IgD-negative memory B cell (primary cell): ENCODE data around the gene SMOC2. TPM values are rescaled to one million over a fixed set of nuclear protein-coding genes. Genes with fewer than 3 reads are reported as not detected.

Experiments used
- H3K27ac Mint-ChIP-seq, 3 donors: one replicate each; pipeline ENCODE4 v1.8.0; 2020 to 2022; ENCODE audit warnings: mild to moderate bottlenecking in 3 of 3, mixed read lengths in 3 of 3, moderate library complexity in 1 of 3
- H3K27me3 Mint-ChIP-seq: one replicate; pipeline ENCODE4 v1.8.0; 2021; ENCODE audit warnings: mixed read lengths
- H3K36me3 Mint-ChIP-seq: one replicate; pipeline ENCODE4 v1.8.0; 2020; ENCODE audit warnings: mild to moderate bottlenecking, mixed read lengths
- H3K4me1 Mint-ChIP-seq, 3 donors: one replicate each; pipeline ENCODE4 v1.8.0; 2020 to 2022; ENCODE audit warnings: mixed read lengths in 3 of 3, mild to moderate bottlenecking in 1 of 3
- H3K4me3 Mint-ChIP-seq, 4 donors: one replicate each; pipeline ENCODE4 v1.8.0; 2020 to 2022; ENCODE audit warnings: mild to moderate bottlenecking in 4 of 4, mixed read lengths in 4 of 4, moderate library complexity in 3 of 4
- H3K9me3 Mint-ChIP-seq, 3 donors: one replicate each; pipeline ENCODE4 v1.8.0; 2020 to 2021; ENCODE audit warnings: mixed read lengths in 3 of 3, mild to moderate bottlenecking in 1 of 3
- polyA plus RNA-seq: library from polyadenylated mRNA; unstranded; fragments of 300-500 nt; fragmentation: Illumina TruSeq; gene quantifications from one replicate; pipeline ENCODE4 v1.2.3, GENCODE V29; 2021

The SMOC2 gene
- polyA plus RNA-seq, 1 donor from 2014 or later, result not detected

DNA sequence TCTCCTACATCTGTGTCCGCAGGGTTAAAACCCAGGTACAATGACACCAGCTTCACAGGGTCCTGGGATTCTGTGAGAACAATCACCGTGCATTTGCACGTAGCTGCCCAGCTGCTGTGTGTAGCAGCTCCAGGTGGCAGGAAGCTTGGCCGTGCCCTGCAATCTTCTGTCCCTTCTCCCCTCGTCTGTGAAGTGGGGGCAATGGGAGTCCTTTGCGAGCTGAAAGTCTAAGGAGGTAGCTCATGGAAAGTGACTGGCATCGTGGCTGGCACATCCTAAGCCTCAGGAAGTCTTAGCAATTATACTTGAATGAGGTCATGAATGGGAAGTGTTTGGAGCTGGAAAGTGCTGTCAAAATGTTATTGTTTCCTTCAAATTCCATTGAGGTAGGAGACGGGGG, 137.1 kb downstream of the SMOC2 start:
- Mint-ChIP-seq H3K27ac (no peak overlapping the region), H3K27me3 (no peaks in the 10 kb centered on the region), H3K9me3 (peaks cover 0 to 4% (median 0%) of the 10 kb centered on the region in 3 donors), H3K4me1 (no peaks in the 10 kb centered on the region), H3K4me3 (no peak overlapping the region), H3K36me3 (no peaks in the 10 kb centered on the region)

DNA sequence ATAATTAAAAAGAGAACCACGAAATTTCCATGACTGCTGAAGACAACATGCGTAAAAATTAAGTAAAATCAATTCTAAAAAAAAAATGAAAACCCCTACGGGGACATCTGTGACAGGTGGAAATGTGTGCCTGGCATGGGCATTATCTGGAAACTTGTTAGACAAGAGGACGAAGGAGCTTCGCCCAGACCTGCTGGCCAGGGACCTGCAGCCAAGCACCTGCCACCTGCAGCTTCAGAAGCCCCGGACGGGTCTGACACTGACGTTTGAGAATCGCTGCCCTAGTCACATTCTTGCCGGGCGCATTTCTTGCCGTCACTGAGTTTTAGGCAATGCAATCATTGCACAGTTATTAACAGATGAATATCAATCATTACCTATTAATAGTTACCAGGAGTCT, 140.3 kb downstream of the SMOC2 start:
- H3K27me3 Mint-ChIP-seq, result peaks cover 1% of the 10 kb centered on the region
- no peak overlapping the region for H3K4me3 Mint-ChIP-seq
- peaks cover 0 to 4% (median 0%) of the 10 kb centered on the region in 3 donors for H3K9me3 Mint-ChIP-seq
- no peak overlapping the region for H3K27ac Mint-ChIP-seq
- H3K36me3 Mint-ChIP-seq, result no peaks in the 10 kb centered on the region
- no peaks in the 10 kb centered on the region for H3K4me1 Mint-ChIP-seq

DNA sequence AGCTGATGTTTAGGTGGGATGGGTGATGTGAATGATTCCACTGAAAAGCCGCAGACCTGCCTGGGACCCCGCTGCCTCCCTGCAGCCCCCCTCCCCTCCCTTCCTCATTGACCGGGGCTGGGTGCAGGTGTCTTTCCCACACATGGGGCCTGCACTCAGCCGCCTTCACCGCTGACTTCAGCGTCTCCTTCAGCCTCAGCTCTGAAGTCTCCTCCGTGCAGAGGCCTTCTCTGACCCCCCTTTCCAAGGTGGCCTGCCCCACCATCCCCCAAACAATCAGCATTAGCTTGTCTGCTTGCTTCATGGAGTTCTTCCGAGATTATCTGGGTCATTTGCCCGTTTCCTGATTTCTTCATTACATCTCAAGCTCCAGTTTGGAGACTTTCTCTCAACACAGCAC, 140.7 kb downstream of the SMOC2 start:
- Mint-ChIP-seq H3K36me3 (no peaks in the 10 kb centered on the region), H3K4me1 (no peaks in the 10 kb centered on the region), H3K4me3 (no peak overlapping the region), H3K27me3 (peaks cover 1% of the 10 kb centered on the region), H3K27ac (no peak overlapping the region), H3K9me3 (peaks cover 0 to 4% (median 0%) of the 10 kb centered on the region in 3 donors)

DNA sequence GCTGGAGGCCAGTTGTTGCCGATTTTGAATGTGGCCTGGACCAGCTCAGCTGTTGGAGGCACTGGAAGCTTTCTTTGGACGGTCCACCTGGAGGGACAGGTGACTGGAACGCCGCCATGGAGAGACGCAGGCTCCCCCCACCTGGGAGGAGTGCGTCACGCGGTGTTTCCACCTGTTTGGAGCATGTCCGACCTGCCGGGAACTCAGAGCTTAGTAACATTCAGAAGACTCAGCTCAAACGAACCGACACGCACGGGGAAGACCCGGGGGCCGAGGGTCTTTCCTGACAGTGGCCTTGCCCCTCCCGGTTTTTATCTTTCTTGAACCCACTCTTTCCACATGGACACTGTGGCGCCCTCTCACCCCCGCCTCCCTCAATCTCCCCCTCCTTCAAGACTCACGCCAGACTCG, 141.6 kb downstream of the SMOC2 start:
- H3K36me3 Mint-ChIP-seq, result no peaks in the 10 kb centered on the region
- no peak overlapping the region for H3K4me3 Mint-ChIP-seq
- peaks cover 1% of the 10 kb centered on the region for H3K27me3 Mint-ChIP-seq
- H3K9me3 Mint-ChIP-seq, result peaks cover 0 to 2% (median 0%) of the 10 kb centered on the region in 3 donors
- no peaks in the 10 kb centered on the region for H3K4me1 Mint-ChIP-seq
- no peak overlapping the region for H3K27ac Mint-ChIP-seq

DNA sequence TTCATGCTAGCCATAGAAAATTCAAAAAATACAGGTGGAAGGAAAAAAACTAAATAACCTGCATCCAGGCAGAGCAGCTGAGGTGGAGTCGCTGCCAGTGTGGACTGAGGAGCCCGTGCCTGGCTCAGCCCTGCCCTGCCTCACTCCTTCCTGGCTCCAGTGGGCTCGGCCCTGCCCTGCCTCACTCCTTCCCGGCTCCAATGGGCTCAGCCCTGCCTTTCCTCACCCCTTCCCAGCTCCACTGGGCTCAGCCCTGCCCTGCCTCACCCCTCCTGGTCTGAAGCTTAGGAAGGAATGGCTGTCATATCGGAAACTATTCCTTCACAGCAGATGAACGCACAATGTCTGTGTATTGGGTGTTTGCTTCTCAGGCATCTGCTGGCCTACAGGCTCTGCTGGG, 142.1 kb downstream of the SMOC2 start:
- Mint-ChIP-seq H3K36me3 (no peaks in the 10 kb centered on the region), H3K4me1 (no peaks in the 10 kb centered on the region)

DNA sequence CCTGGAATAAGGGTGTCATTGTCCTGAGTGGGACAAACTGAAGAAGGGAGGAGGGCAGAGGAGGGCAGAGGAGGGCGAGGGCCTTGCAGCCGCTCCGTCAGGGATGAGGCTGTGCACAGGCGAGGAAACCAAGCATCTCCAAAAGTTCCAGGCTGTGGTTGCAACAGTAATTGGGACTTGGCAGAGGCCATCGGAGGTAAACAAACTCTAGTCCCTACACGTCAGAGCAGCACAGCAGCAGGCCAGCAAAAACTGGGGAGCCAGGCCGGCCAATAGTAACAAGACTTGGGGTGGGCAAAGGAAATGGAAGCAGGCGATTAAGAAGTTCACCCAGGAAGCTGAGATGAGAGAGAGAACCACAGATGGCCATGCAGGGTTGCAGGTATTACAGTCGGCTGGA, 142.8 kb downstream of the SMOC2 start:
- Mint-ChIP-seq H3K4me3 (no peak overlapping the region), H3K36me3 (no peaks in the 10 kb centered on the region), H3K4me1 (no peaks in the 10 kb centered on the region), H3K27ac (peak overlapping the region in 1 of 3 donors; percentile 86), H3K9me3 (peaks cover 0 to 2% (median 0%) of the 10 kb centered on the region in 3 donors), H3K27me3 (peaks cover 1% of the 10 kb centered on the region)

More for the DNA sequence above, 142.1 kb downstream of the SMOC2 start:
- H3K4me3 Mint-ChIP-seq, result no peak overlapping the region
- peaks cover 0 to 2% (median 0%) of the 10 kb centered on the region in 3 donors for H3K9me3 Mint-ChIP-seq
- peaks cover 1% of the 10 kb centered on the region for H3K27me3 Mint-ChIP-seq
- peak overlapping the region in 1 of 3 donors; percentile 86 for H3K27ac Mint-ChIP-seq

DNA sequence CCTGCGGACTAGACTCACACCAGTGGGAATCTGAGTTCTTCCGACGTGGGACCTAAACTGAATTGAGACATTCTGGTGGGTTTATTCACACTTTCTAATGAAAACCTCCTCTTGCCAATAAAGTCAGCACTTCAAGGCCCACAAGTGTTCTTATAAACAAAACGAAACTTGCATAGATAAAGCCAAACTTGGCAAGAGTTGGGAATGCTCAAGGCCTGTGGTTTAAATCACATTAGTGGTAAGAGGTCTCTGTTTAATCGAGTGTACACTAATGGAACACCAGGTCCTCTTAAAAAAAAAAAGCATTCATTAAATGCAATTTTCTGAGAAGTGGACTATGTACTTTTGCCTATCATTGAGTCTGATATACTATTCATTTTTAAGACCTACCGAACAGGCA, 143.3 kb downstream of the SMOC2 start:
- Mint-ChIP-seq H3K27me3 (peaks cover 1% of the 10 kb centered on the region), H3K36me3 (no peaks in the 10 kb centered on the region), H3K27ac (no peak overlapping the region), H3K9me3 (peaks cover 0 to 2% (median 0%) of the 10 kb centered on the region in 3 donors), H3K4me1 (no peaks in the 10 kb centered on the region), H3K4me3 (no peak overlapping the region)

DNA sequence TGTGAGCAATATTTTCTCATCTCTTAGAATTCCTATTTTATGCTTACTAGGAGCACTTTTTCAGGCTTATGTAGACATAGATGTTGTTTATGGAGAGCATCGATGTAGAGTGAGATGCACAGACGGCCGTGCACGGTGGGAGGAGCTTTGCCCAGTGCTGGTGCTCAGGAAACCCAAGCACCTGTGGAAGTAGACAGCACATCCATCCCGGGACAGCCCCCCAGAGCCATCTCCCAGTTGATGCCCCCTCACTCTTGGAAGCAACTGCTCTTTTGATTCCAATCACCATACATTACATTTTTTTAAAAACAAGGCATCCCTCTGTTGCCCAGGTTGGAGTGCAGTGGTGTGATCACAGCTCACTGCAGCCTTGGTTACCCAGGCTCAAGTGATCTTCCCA, 143.7 kb downstream of the SMOC2 start:
- no peaks in the 10 kb centered on the region for H3K4me1 Mint-ChIP-seq
- H3K36me3 Mint-ChIP-seq, result no peaks in the 10 kb centered on the region
- no peak overlapping the region for H3K27ac Mint-ChIP-seq
- H3K9me3 Mint-ChIP-seq, result peaks cover 0 to 2% (median 0%) of the 10 kb centered on the region in 3 donors
- peaks cover 1% of the 10 kb centered on the region for H3K27me3 Mint-ChIP-seq
- no peak overlapping the region for H3K4me3 Mint-ChIP-seq

DNA sequence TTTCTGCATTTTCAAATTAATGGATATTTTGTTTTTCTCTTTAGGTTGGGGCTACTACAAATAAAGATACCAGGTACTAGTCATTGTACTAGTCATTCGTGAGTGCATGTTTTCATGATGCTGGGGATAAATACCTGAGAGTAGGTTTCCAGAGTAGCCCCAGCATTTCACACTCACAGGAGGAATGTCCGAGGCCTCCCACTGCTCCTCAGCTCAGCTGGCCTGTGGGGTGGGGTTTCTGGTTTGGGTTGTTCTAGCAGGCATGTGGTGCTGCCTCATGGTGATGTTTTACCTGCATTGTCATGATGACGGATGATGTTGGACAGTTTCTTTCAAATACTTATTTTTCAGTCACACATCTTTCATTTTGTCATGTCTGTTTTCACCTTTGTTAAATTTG, 144.5 kb downstream of the SMOC2 start:
- no peaks in the 10 kb centered on the region for H3K4me1 Mint-ChIP-seq
- H3K27me3 Mint-ChIP-seq, result peaks cover 1% of the 10 kb centered on the region
- peaks cover 0 to 2% (median 0%) of the 10 kb centered on the region in 3 donors for H3K9me3 Mint-ChIP-seq
- H3K4me3 Mint-ChIP-seq, result no peak overlapping the region
- no peak overlapping the region for H3K27ac Mint-ChIP-seq
- H3K36me3 Mint-ChIP-seq, result no peaks in the 10 kb centered on the region

DNA sequence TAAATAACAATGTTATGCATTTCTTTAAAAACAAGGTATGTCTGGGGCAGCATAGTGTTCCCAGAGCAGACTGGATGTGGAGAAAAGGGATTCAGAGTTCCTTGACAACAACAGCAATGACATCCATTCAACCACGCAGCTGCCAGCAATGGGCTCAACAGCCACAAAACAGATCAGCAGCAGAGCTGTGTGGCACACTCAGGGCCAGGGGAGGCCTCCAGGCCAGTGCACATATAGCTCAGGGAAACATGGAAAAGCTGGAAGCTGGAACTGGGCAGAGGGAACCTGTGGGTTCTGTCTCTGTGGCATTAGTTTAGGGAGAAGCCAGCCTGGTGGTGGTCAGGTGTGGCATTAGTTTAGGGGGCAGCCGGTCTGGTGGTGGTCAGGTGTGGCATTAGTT, 148.3 kb downstream of the SMOC2 start:
- Mint-ChIP-seq H3K4me1 (peaks cover 0 to 2% (median 0%) of the 10 kb centered on the region in 3 donors), H3K27me3 (no peaks in the 10 kb centered on the region), H3K9me3 (peaks cover 0 to 3% (median 2%) of the 10 kb centered on the region in 3 donors), H3K36me3 (no peaks in the 10 kb centered on the region), H3K4me3 (no peak overlapping the region), H3K27ac (no peak overlapping the region)

DNA sequence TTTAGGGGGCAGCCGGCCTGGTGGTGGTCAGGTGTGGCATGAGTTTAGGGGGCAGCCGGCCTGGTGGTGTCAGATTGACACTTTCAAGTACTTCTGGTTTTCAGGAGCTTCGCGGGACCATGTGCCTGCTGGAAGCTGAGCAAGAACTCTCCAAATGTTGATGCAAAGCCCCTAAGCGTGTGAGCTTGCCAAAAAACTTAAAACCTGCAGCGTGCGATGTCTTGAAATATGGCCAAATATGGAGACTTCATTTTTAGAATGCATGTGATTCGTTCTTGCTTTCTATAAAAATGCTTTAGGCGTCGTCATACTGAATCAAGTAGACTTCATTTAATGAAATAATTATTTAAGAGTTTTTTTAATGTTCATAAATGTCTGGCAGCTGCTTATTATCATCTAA, 149.4 kb downstream of the SMOC2 start:
- Mint-ChIP-seq H3K4me1 (peaks cover 0 to 2% (median 0%) of the 10 kb centered on the region in 3 donors), H3K9me3 (peaks cover 0 to 3% (median 2%) of the 10 kb centered on the region in 3 donors), H3K36me3 (no peaks in the 10 kb centered on the region), H3K27me3 (no peaks in the 10 kb centered on the region), H3K4me3 (no peak overlapping the region), H3K27ac (no peak overlapping the region)

DNA sequence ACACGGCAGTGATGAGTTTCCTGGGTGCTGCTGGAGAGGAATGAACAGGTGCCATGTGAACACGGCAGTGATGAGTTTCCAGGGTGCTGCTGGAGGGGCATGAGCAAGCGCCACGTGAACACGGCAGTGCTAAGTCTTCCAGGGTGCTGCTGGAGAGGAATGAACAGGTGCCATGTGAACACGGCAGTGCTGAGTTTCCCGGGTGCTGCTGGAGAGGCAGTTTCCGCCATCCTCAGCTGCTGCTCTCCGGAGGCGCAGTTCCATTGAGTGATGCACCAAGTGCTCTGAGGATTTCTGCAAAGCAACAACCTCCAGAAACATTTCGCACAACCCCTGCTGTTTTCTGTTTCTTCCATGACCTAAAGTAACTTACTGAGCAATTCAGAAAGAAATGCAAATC, 155.4 kb downstream of the SMOC2 start:
- no peaks in the 10 kb centered on the region for H3K27me3 Mint-ChIP-seq
- H3K9me3 Mint-ChIP-seq, result peaks cover 0 to 3% (median 0%) of the 10 kb centered on the region in 3 donors
- no peak overlapping the region for H3K27ac Mint-ChIP-seq
- no peak overlapping the region for H3K4me3 Mint-ChIP-seq
- peaks cover 0 to 2% (median 0%) of the 10 kb centered on the region in 3 donors for H3K4me1 Mint-ChIP-seq
- no peaks in the 10 kb centered on the region for H3K36me3 Mint-ChIP-seq

DNA sequence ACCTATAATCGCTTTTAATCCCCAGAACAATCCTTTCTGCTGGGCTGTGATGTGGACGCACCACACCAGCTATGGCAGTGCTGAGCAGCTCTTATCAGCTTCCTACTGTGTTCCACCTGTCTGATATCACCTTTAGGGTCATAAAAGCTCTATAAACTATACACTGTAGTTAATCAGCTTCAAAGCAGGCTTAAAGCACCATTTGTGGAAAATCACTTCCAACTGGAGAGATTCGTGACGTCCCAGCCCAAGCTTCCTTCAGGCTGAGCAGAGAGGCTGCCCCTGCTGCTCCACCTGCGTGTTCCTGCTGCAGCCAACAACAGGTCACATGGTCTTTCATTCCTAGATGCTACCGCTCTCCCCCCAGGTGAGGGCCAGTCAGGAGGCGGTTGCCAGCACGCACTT, 156.5 kb downstream of the SMOC2 start:
- Mint-ChIP-seq H3K36me3 (no peaks in the 10 kb centered on the region), H3K9me3 (no peaks in the 10 kb centered on the region), H3K27ac (no peak overlapping the region), H3K4me1 (no peaks in the 10 kb centered on the region), H3K4me3 (no peak overlapping the region), H3K27me3 (no peaks in the 10 kb centered on the region)

DNA sequence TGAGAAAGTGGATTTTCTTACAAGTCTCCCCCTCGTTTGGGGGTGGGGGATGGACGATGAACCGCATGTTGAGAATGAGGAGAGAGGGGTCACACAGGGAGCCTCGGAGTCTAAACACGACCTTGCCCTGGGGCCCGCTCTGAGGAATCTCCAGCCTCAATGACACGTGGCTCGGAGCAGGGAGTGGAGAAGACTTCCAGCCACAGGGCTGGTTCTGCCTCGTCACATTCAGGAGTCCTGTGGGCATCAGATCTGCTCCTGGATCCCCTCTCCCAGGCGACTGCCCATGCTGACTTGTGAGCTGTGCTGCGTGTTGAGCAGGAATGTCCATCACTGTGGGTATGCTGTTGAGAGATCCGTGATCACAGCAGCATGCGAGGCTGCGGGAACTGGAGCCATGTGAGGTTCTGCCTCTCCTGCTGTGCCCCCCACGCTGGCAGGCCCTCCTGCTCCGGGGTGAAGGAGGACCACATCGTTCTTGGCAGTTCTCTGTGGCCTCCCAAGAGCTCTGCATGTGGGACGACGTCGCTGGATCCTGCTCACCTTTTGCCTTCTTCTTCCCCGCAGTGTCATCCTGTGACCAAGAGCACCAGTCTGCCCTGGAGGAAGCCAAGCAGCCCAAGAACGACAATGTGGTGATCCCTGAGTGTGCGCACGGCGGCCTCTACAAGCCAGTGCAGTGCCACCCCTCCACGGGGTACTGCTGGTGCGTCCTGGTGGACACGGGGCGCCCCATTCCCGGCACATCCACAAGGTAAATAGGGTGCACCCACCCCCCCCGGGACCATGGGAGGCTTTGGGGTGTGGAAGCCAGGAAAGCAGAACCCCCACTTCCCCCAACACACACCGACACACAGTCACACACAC, 157.5 kb downstream of the SMOC2 start:
- H3K27me3 Mint-ChIP-seq, result no peaks in the 10 kb centered on the region
- no peaks in the 10 kb centered on the region for H3K4me1 Mint-ChIP-seq
- no peaks in the 10 kb centered on the region for H3K36me3 Mint-ChIP-seq
- no peak overlapping the region for H3K27ac Mint-ChIP-seq
- H3K9me3 Mint-ChIP-seq, result no peaks in the 10 kb centered on the region
- H3K4me3 Mint-ChIP-seq, result no peak overlapping the region

DNA sequence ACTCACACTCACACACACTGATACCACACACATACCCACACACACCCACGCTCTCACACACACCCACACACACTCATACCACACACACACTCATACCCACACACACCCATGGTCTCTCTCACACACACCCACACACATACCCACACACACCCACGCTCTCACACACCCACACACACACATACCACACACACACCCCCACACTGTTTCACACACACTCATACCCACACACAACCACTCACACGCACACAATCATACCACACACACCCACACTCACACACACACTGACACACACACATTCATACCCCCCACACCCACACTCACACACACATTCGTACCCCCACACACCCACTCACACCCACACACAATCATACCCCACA, 158.1 kb downstream of the SMOC2 start:
- no peaks in the 10 kb centered on the region for H3K27me3 Mint-ChIP-seq
- no peaks in the 10 kb centered on the region for H3K36me3 Mint-ChIP-seq
- no peak overlapping the region for H3K27ac Mint-ChIP-seq
- no peaks in the 10 kb centered on the region for H3K4me1 Mint-ChIP-seq
- H3K9me3 Mint-ChIP-seq, result peaks cover 0 to 3% (median 0%) of the 10 kb centered on the region in 3 donors
- H3K4me3 Mint-ChIP-seq, result no peak overlapping the region

DNA sequence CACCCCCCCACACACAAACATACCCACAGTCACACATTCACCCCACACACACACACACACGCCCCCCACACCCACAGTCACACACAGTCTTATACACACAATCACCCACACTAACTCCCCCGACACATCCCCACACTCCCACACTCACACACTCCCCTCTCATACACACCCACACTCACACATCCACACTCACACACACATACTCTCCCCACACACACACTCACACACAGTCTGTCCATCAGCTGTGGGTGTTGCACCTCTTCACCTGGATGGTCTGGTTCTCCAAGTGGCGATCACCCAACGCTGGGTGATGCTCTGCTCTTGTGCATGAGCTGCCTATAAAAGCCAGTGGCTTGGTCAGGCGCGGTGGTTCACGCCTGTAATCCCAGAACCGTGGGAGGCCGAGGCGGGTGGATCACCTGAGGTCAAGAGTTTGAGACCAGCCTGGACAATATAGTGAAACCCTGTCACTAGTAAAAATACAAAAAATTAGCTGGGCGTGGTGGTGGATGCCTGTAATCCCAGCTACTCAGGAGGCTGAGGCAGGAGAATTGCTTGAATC, 158.9 kb downstream of the SMOC2 start:
- peaks cover 0 to 6% (median 0%) of the 10 kb centered on the region in 3 donors for H3K9me3 Mint-ChIP-seq
- no peaks in the 10 kb centered on the region for H3K36me3 Mint-ChIP-seq
- H3K4me3 Mint-ChIP-seq, result no peak overlapping the region
- no peaks in the 10 kb centered on the region for H3K27me3 Mint-ChIP-seq
- H3K4me1 Mint-ChIP-seq, result no peaks in the 10 kb centered on the region
- H3K27ac Mint-ChIP-seq, result no peak overlapping the region
